ENCODE data around the gene ELOVL6.

Gene ELOVL6

DNA sequence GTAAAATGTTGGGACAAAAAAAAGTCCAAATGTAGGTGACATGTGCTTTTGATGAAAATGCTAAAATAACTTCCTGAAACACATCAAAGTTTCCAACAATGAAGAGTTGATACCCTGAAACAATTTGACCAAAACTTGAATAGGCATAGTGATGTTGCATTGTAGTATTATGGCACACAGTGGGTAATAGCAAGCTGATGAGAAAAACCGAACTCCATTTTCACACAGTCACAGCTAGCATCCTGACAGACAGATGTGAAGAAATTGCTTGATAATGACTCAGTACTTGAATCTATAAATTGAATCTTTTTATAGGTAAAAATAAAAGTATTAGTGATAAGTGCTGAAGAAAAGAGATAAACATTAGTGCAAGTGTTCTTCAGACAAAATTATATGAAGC lies 122.5 kb downstream of the ELOVL6 start:
- Histone ChIP-seq H3K4me1 (ENCODE audit: low read depth, poor library complexity, severe bottlenecking) (peaks cover 14% of the 10 kb centered on the region), H3K9ac (no peak overlapping the region), H3K79me2 (ENCODE audit: insufficient read depth, low read depth) (no peaks in the 10 kb centered on the region), H3K36me3 (ENCODE audit: insufficient read depth) (no peaks in the 10 kb centered on the region), H4K20me1 (ENCODE audit: insufficient read depth) (no peaks in the 10 kb centered on the region), H3K27ac (no peak overlapping the region), H3K4me2 (no peak overlapping the region), H2AFZ (ENCODE audit: low read depth) (no peak overlapping the region), H3K27me3 (ENCODE audit: insufficient read depth, low read depth) (no peaks in the 10 kb centered on the region), H3K4me3 (IDR thresholded peaks at IDR 0.05; ENCODE audit: insufficient read depth, low read depth, low read length) (no peak overlapping the region)
- TF ChIP-seq, protein P1, sequence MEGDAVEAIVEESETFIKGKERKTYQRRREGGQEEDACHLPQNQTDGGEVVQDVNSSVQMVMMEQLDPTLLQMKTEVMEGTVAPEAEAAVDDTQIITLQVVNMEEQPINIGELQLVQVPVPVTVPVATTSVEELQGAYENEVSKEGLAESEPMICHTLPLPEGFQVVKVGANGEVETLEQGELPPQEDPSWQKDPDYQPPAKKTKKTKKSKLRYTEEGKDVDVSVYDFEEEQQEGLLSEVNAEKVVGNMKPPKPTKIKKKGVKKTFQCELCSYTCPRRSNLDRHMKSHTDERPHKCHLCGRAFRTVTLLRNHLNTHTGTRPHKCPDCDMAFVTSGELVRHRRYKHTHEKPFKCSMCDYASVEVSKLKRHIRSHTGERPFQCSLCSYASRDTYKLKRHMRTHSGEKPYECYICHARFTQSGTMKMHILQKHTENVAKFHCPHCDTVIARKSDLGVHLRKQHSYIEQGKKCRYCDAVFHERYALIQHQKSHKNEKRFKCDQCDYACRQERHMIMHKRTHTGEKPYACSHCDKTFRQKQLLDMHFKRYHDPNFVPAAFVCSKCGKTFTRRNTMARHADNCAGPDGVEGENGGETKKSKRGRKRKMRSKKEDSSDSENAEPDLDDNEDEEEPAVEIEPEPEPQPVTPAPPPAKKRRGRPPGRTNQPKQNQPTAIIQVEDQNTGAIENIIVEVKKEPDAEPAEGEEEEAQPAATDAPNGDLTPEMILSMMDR (conservative IDR thresholded peaks at IDR 0.05; ENCODE audit: low read depth, low read length) = no peak

DNA sequence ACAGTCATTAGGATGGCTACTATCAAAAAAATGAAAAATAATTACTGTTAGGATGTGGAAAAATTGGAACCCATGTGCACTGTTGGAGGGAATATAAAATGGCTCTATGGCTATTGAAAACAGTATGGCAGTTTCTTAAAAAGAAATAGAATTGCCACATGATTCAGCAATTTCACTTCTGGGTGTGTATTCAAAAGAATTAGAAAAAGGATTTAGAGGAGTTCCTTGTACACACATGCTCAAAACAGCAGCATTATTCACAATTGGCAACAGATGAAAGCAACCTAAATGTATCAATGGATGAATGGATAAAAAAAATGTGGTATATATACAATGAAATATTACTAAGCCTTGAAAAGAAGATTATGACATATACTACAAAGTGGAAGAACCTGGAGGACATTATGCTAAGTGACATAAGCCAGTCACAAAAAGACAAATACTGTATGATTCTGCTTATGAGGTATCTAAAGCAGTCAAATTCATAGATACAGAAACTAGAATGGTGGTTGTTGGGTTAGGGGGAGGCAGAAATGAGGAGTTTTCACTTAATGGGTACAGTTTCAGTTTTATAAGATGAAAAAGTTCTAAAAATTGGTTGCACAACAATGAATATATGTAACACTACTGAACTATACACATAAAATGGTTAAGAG lies 123.2 kb downstream of the ELOVL6 start:
- Histone ChIP-seq H3K79me2 (ENCODE audit: insufficient read depth, low read depth) (no peaks in the 10 kb centered on the region), H3K4me2 (0 out of 2 replicates have a peak overlapping the region, but pooled peaks have one; percentile 5), H4K20me1 (ENCODE audit: insufficient read depth) (no peaks in the 10 kb centered on the region), H3K36me3 (ENCODE audit: insufficient read depth) (no peaks in the 10 kb centered on the region), H3K4me3 (IDR thresholded peaks at IDR 0.05; ENCODE audit: insufficient read depth, low read depth, low read length) (no peak overlapping the region), H2AFZ (ENCODE audit: low read depth) (no peak overlapping the region), H3K27me3 (ENCODE audit: insufficient read depth, low read depth) (no peaks in the 10 kb centered on the region), H3K9ac (no peak overlapping the region), H3K27ac (no peak overlapping the region), H3K4me1 (ENCODE audit: low read depth, poor library complexity, severe bottlenecking) (peaks cover 14% of the 10 kb centered on the region)
- TF ChIP-seq, protein P1 (conservative IDR thresholded peaks at IDR 0.05; ENCODE audit: low read depth, low read length) = no peak

DNA sequence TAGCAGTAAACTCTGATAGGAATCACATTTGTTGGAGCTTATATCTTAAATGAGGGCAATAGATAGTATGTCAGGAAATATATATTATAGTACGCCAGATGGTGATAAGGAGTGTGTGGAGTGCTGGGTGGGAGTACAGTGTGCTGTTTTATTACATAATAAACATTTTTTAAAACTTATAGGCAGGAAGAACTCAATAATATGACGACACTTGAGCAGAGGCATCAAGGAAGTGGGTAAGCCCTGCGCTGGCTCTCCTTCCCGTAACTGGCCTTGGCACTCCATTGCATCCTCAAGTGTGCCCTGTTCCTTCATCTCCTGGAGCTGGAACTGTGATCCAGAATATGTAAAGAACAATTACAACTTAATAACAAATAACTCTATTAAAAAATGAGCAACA lies 123.8 kb downstream of the ELOVL6 start:
- H3K4me2 ChIP-seq = 0 out of 2 replicates have a peak overlapping the region, but pooled peaks have one; percentile 5
- TF ChIP-seq, protein P1 (conservative IDR thresholded peaks at IDR 0.05; ENCODE audit: low read depth, low read length) = no peak
- H3K79me2 ChIP-seq (ENCODE audit: insufficient read depth, low read depth) = no peaks in the 10 kb centered on the region
- H4K20me1 ChIP-seq (ENCODE audit: insufficient read depth) = no peaks in the 10 kb centered on the region
- H3K27me3 ChIP-seq (ENCODE audit: insufficient read depth, low read depth) = no peaks in the 10 kb centered on the region
- no peak overlapping the region for H3K4me3 ChIP-seq (IDR thresholded peaks at IDR 0.05; ENCODE audit: insufficient read depth, low read depth, low read length)
- no peaks in the 10 kb centered on the region for H3K36me3 ChIP-seq (ENCODE audit: insufficient read depth)
- no peak overlapping the region for H3K9ac ChIP-seq
- peaks cover 14% of the 10 kb centered on the region for H3K4me1 ChIP-seq (ENCODE audit: low read depth, poor library complexity, severe bottlenecking)
- no peak overlapping the region for H3K27ac ChIP-seq
- H2AFZ ChIP-seq (ENCODE audit: low read depth) = no peak overlapping the region

DNA sequence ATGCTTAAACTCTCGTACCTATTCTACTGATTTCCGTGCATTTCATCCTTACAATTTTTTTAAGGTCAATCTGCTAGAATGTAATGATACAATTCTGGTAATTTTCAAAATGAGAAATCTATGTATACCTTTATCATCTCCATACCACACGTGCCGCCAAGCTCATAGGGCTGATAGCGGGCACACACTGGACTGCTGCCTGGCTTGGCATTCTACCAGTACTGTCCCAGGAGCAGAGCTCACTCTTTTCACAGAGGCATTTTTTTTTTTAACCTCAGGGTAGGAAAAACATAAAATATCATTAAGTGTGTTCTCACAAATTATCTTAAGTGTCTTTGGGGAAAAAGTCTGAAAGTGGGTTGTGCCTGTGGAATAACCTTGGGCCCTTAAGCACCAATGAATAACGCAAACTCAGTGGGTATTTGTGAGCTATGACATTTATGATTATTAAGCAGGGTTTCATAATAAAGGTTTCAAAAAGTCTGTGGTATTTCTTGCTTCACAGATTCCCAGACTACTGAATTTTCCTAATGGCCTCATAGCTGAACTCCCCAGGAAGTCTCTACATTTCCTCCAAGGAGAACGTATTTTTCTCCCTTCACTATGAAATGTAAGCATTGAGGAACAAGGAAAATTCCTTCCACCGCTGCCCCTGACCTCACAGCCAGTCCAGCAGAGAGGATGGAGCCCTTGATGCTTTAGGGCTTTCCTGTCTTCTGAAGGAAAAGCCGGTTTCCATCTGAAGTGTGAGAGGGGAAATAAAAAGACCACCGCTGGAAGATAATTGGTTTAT lies 125.2 kb downstream of the ELOVL6 start:
- H3K9ac ChIP-seq = no peak overlapping the region
- no peak overlapping the region for H3K27ac ChIP-seq
- TF ChIP-seq, protein P1 (conservative IDR thresholded peaks at IDR 0.05; ENCODE audit: low read depth, low read length) = no peak
- H3K79me2 ChIP-seq (ENCODE audit: insufficient read depth, low read depth) = no peaks in the 10 kb centered on the region
- no peak overlapping the region for H3K4me2 ChIP-seq
- peaks cover 14% of the 10 kb centered on the region for H3K4me1 ChIP-seq (ENCODE audit: low read depth, poor library complexity, severe bottlenecking)
- H3K27me3 ChIP-seq (ENCODE audit: insufficient read depth, low read depth) = no peaks in the 10 kb centered on the region
- no peak overlapping the region for H3K4me3 ChIP-seq (IDR thresholded peaks at IDR 0.05; ENCODE audit: insufficient read depth, low read depth, low read length)
- no peaks in the 10 kb centered on the region for H3K36me3 ChIP-seq (ENCODE audit: insufficient read depth)
- H4K20me1 ChIP-seq (ENCODE audit: insufficient read depth) = no peaks in the 10 kb centered on the region
- no peak overlapping the region for H2AFZ ChIP-seq (ENCODE audit: low read depth)

All from KMS-11 (cell line).